CD4-positive, alpha-beta T cell treated with Interleukin-17A for 4 hours (primary cell): Measurements from ENCODE around the gene PHLDB3.
A peak's percentile ranks its signal among the peaks of the same experiment; 100 is the strongest.
"Not testable (repeated sequence)": the region's sequence is repeated elsewhere in the genome, so short reads cannot be mapped to it uniquely, and the experiment has no call there.

ENCODE experiments used
- DNase-seq: peaks from one replicate; pipeline ENCODE4 v3.0.0-alpha.2; 2020; ENCODE audit warnings: mixed read lengths

The PHLDB3 gene

GRCh38 chr19:43526884-43527859 lies 22.6 kb upstream of the PHLDB3 start, which contains the start of gene ETHE1:
TSS of gene ETHE1 (minus strand) at chr19:43527201. CDS start at chr19:43527177, 24 bp downstream.
- DNase-seq, result peak; percentile 85

GRCh38 chr19:43525836-43526771 lies 21.6 kb upstream of the PHLDB3 start:
- peak; percentile 43 for DNase-seq

GRCh38 chr19:43524922-43525835 lies 20.6 kb upstream of the PHLDB3 start:
- peak; percentile 58 for DNase-seq

GRCh38 chr19:43523696-43524095 lies 19.1 kb upstream of the PHLDB3 start:
- DNase-seq, result not testable (repeated sequence)

GRCh38 chr19:43522929-43523328 lies 18.4 kb upstream of the PHLDB3 start:
- no peak for DNase-seq

- peak; percentile 92 for DNase-seq
Observed at GRCh38 chr19:43519436-43520088, 15.0 kb upstream of the PHLDB3 start.

- DNase-seq, result no peak
Observed at GRCh38 chr19:43518051-43518450, 13.5 kb upstream of the PHLDB3 start.

- not testable (repeated sequence) for DNase-seq
Observed at GRCh38 chr19:43512399-43512798, 7.9 kb upstream of the PHLDB3 start.

- no peak for DNase-seq
Observed at GRCh38 chr19:43511324-43511723, 6.8 kb upstream of the PHLDB3 start.

GRCh38 chr19:43510713-43511112 lies 6.2 kb upstream of the PHLDB3 start:
- DNase-seq, result no peak

- DNase-seq, result no peak
Observed at GRCh38 chr19:43507880-43508279, 3.3 kb upstream of the PHLDB3 start.

- no peak for DNase-seq
Observed at GRCh38 chr19:43506629-43507028, 2.1 kb upstream of the PHLDB3 start.

GRCh38 chr19:43505941-43506340 lies 1.4 kb upstream of the PHLDB3 start:
- no peak for DNase-seq

GRCh38 chr19:43505186-43505456 lies 575 bp upstream of the PHLDB3 start:
- no peak for DNase-seq

GRCh38 chr19:43503501-43504425 lies 783 bp downstream of the PHLDB3 start:
- DNase-seq, result peak; percentile 100

- no peak for DNase-seq
Observed at GRCh38 chr19:43502419-43502976, 2.0 kb downstream of the PHLDB3 start.

- DNase-seq, result no peak
Observed at GRCh38 chr19:43501661-43502418, 2.7 kb downstream of the PHLDB3 start.

GRCh38 chr19:43499042-43499441 lies 5.5 kb downstream of the PHLDB3 start:
- DNase-seq, result no peak

- DNase-seq, result no peak
Observed at GRCh38 chr19:43498233-43498842, 6.2 kb downstream of the PHLDB3 start.
